Dedifferentiated amniotic fluid mesenchymal stem cell (primary cell): Measurements from ENCODE around the gene MPP3.
"Not testable (repeated sequence)": the region's sequence is repeated elsewhere in the genome, so short reads cannot be mapped to it uniquely, and the experiment has no call there.

ENCODE experiments used
- DNase-seq: peaks from one replicate; pipeline ENCODE4 v3.0.0-alpha.2; 2016; ENCODE audit errors: extremely low spot score

MPP3 gene, protein sequence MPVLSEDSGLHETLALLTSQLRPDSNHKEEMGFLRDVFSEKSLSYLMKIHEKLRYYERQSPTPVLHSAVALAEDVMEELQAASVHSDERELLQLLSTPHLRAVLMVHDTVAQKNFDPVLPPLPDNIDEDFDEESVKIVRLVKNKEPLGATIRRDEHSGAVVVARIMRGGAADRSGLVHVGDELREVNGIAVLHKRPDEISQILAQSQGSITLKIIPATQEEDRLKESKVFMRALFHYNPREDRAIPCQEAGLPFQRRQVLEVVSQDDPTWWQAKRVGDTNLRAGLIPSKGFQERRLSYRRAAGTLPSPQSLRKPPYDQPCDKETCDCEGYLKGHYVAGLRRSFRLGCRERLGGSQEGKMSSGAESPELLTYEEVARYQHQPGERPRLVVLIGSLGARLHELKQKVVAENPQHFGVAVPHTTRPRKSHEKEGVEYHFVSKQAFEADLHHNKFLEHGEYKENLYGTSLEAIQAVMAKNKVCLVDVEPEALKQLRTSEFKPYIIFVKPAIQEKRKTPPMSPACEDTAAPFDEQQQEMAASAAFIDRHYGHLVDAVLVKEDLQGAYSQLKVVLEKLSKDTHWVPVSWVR

DNA sequence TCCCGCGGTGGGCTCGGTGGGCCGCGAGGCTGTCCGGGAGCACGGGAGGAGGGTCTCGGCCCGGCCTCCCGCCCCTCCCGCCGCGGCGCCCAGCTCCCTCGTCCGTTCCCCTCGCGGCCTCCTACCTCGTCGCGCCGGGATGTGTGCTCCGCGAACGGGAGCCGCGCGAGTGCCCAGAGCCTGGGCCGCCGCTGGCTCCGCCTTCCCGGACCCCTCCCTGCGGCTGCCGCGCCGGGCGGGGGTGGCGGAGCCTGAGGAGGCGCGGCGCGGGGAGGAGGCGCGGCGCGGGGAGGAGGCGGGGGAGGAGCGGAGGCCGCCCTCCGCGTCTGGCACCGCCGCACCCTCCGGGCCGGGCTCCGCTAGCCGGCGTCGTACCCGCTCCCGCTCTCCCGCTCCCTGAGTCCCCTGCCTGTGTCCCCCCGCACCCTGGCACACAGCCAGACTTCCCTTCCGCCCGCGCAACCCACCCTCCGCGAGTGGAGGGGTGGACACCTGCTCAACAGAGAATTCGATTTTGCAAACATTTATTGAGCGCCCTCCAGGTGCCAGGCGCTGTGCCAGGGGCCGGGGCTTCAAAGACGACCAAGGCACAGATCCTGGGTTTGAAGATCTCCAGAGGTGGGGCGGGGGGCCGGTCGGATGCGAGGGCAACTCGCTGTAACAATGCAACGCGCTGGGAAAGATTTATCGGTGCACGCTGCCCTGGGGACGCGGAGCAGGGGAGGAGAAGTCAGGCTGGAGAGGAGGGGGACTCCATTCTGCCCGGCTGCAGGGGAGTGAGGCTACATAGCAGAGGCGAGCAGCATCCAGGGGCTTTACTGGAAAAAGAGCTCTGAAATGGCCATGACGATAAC, at the start of gene MPP3:
MPP3 (minus strand) TSS at position 171 of the 854 bp plus-strand sequence. CDS start 1,240 bp downstream, outside the sequence.
- DNase-seq, result peak; percentile 43

DNA sequence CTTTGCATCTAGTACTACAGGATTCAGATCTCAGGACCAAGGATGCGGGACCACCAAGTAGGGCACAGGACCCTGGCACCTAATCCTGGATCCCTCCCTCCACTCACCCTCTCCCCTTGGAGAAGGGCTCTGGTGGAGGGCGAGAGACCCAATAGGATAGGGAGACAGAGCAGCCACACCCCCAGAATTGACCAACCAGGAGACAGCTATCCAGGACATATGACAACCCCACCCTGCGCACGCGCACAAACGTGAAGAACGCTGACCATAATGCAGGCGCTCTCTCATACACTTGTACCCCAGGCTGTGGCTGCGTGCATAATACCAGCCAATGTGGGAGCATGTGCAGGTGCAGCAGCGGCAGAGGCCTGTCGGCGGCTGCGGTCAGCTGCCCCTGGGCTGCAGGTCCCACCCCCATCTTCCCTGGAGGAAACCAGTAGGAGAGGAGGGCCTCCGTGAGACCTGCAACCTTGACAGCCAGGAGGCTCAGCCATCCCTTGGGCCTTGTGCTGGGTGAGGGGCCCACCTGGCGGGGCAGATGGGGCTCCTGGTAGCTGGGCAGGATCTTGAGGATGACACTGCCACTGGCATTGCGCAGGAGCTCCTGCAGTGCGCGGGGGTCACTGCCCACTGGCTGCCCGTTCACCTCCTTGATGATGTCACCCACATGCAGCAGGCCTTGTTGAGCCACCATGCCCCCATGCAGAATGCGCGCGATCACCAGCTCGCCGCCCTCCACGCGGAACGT, 49.0 kb upstream of the MPP3 start:
- no peak for DNase-seq

DNA sequence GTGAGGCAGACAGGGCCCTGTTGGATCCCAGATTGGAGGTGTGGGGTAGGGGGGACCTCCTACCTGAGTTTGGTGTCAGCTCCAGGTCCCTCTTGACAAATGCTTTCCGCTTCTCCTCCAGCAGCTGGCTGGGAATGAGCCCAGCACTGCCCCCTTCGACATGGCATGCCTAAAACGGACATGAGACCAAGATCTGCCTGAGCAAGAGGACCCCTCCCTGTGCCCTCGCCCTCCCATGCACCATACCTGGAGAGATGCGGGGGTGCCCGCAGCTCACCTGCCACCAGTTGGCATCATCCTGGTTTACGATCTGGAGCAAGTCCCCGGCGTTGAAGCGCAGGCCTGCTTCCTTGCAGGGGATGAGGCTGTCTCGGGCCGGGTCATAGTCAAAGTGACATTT, 48.2 kb upstream of the MPP3 start:
- no peak for DNase-seq

DNA sequence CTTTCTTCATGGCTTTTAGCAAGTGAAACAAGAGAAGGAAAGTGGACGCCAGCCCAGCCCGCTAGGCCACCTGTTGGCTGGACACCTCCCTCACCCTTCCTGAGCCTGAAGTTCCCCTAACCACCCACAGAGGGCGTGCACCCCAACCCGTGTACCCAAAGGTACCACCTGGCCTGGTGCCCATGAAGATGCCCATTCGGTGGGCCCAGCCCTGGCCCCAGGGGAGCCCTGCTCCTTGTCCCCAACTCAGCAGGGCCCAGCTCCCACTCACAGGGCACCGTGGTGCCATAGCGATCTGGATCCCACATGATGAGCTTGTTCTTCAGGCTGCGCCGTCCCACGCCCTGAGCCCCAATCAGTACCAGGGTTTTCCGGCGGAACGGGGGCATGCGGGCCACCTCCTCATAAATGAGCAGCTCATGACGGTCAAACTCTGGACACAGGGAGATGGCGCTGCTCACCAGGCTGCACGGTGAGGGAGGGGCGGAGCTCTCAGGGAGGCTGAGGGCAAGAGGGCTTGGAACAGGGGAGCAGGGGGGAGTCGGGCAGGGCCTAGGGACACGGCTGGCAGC, 47.6 kb upstream of the MPP3 start:
- no peak for DNase-seq

DNA sequence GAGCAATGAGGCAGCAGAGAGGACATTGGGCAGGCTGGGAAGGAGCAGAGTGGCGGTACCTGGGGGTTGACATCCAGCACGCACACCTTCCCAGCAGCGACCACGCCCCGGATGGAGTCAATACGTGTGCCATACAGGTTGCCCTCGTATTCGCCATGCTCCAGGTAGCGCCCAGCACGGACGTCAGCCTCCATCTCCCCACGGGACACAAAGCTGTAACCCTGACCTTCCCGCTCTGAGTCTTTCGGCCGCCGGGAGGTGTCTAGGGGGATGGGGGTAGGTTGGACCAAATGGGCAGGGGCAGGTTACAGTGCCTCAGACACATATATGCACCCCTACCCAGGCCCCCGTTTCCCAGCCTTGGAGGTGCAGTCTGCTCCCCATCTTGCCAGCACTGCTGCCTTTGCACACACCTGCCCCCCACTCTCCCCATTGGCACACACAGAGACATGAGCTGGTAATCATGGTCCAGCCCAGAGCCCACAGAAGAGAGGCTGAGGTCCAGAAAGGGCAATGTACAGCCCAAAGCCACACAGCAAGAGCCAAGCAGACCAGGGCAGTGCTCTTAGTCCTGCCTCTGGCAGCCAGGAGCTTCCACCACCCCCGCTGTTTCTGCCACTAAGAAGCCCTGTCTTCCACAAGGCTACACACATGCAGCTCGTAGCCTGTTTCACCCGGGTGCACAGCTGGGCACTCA, 46.9 kb upstream of the MPP3 start:
- DNase-seq, result no peak

DNA sequence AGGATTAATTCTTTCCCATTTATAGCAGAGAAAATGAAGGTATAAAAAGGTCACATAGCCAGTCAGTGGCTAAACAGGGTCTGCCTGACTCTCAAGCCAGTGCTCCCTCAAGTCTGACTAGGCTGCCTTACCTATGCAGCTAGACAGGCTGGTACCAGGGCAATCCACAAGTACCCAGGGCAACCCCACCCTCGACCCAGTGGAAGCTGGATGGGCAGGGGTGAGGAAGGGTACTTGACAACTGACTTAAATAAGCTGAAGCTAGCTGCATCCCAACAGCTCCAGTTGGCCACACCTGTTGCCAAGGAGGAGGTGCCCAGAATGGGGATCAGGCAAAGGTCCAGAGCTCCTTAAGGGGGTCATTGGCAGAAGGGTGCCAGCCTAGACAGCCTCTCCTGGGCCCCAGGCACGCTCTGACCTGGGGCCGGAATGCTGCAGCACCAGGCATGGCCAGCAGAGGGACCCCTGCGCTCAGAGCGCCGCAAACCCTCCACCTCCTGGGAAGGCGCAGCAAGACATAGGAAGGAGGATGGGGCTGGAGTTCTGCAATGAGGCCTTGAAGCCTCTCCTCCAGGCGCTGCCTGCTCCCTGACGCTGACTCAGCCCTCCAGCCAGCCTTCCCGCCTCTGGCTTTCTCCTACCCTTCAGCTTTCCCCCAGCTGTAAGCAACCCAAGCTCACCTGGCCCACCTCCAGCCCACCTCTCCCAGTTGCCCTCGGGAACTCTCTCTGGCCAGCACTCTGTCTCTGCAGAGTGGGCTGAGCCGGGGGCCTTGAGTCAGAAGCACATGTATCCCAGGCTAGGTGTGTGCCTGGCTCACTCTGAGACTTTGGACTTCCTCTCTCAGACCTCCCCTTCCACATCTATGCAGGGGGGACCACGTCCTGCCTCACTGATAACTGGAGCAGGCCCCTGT, 45.6 kb upstream of the MPP3 start:
- DNase-seq, result peak; percentile 64

DNA sequence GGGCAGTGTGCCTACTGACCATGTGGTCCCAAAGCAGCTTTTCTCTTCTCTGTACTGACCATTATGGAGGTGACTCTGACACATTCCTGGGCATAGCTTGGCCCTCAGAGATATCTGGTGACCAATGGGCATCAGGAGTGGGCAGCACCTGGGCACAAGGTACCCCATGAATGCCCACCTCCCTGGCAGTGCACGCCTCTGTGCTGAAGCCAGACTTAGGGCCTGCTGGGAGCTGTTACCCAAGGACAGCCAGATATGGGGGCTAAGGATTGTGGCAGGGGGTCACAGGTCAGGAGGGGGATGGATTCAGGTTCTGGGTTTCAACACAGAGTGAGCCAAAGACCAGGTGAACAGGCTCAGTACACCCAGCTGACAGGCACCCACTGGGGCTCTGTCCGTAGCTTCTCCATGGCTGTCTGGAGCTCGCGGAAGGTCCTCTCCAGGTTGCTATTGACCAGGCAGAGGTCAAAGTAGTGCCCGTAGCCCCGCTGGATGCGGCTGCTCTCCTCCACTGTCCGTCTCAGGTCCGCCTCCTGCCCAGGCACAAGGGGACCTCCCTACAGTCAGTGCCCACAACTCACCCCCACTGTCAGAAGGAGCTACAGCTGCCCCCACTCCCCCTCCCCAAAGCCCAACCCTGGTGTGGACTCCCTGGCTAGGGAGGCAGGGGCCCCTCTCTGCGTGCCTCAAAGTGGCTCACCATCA, 44.7 kb upstream of the MPP3 start:
- no peak for DNase-seq

DNA sequence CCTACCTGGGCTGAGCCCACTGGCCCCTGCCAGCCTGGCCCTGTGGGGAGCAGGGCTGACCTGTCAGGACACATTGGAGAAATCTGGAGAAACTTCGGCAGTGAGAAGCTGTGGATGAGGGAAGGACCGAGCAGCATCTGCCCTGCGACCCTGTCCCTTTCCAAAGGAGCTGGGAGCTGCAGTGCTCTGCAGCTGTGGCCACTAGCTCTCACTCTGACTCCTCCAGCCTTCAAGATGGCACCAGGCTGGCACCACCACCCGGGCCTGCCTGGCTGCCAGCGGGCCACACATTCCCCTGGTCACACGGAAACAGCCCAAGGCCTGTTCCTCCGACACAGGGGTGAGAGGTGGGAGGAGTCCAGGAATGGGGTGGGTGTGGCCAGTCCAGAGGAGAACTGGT, 44.1 kb upstream of the MPP3 start:
- DNase-seq, result no peak

DNA sequence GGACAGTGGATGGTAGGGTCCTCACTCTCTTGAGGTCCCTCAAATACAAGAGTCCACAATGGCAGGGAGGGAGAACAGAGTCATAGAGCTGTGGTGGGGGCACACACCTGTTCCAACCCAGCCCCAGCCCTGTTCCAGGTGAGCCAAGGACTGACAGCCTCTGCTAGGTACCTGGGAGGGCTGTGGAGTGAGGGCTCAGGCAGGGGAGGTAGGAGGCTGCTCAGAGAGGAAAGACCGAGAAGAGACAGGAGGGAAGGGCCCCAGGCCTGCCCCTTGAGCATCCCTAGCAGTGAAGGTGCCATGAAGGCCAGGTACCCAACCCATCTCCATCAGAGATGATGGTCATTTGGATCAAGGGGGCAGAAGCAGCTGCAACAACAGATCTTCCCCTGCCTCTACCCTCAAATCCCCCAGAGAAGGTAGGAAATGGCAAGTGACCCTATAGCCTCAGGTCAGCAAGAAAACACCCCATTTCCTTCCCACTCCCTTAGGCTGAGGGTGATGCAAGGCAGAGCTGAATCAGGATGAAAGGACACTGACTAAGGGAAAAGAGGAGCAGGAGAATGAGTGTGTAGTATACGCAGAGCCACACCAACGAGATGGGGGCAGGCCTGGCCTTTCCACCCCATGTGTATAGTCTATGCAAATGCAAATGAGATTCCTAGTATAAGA, 42.7 kb upstream of the MPP3 start:
- DNase-seq, result no peak

DNA sequence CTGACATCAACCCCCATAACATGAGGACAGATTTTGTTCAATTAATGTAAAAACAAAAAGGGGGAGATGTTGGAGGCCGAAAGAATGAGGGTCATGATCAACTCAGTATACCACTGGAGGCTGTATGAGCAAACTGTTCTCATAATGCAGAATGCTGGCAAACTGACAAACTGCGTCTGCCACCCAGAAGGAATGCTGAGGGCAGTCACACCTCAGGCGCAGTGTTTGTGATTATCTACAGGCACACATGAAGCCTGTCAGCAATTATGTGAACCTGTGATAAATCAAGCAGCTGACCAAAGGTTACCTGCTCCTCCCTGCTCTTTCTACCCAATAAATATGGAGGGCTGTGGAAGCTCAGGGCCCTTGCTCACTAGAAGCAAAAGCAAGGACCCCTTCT, 41.3 kb upstream of the MPP3 start:
- DNase-seq, result no peak

DNA sequence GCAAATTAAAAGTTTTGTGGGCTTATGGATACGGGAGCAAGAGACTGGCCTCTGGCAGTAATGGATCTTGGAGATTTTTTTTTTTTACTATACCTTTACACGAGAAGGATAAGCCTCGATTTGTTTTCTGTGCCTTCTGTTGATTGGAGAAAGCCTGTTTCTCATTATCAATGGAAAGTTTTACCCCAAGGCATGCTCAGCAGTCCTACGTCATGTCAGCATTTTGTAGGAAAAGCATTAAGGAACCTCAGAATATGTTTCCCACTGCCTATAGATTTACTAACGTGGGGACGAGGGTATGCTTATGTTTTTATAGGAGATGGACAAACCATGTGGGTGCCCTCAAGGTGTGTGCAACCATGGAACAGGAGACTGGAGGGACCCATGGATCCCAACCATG, 40.9 kb upstream of the MPP3 start:
- no peak for DNase-seq

DNA sequence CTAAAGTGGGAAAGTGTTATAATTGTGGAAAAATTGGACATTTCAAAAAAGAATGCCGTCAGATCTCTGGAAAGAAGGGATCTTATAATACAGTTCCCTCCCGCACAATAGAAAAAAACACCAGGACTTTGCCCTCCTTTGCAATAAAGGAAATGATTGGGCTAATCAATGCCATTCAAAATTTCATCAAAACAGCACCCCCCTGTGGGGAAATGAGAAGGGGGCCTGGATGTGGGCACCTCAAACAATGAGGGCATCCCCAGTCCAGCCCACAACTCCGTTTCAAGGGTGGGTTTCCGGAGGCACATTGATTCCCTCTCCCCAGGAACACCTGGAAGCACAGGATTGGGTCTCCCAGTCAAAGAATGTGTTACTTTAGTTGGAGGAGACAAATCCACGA, 40.1 kb upstream of the MPP3 start:
- DNase-seq, result no peak

DNA sequence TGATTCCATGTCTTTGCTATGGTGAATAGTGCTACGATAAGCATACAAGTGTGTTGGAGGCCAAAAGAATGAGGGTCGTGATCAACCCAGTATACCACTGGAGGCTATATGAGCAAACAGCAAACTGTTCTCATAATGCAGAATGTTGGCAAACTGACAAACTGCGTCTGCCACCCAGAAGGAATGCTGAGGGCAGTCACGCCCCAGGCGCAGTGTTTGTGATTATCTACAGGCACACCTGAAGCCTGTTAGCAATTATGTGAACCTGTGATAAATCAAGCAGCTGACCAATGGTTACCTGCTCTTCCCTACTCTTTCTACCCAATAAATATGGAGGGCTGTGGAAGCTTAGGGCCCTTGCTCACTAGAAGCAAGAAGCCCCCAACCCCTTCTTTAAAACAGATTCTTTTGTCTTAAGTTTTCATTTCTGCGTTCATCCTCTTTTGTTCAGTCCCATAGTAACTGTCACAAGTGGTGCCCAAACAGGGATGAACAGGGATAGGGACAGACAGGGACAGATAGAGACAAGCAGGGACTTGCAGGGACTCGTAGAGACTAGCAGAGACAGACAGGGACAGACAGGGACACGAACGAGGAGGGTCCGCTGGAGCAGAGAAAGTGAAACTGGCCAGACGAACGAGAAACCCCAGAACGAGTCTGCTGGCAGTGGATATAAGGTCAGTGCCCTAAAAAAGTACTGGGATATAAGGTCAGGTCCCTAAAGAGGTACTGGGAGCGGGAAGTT, 39.2 kb upstream of the MPP3 start:
- DNase-seq, result no peak

DNA sequence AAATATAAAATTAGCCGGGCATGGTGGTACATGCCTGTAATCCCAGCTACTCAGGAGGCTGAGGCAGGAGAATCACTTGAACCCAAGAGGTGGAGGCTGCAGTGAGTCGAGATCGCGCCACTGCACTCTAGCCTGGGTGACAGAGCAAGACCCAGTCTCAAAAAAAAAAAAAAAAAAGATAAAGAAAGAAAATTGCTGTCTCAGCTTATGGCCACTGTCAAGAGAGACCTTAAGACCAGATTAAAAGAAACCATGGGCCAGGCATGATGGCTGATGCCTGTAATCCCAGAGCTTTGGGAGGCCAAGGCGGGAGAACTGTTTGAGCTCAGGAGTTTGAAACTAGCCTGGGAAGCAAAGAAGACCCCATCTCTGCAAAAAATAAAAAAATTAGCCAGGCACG, 36.1 kb upstream of the MPP3 start:
- not testable (repeated sequence) for DNase-seq

DNA sequence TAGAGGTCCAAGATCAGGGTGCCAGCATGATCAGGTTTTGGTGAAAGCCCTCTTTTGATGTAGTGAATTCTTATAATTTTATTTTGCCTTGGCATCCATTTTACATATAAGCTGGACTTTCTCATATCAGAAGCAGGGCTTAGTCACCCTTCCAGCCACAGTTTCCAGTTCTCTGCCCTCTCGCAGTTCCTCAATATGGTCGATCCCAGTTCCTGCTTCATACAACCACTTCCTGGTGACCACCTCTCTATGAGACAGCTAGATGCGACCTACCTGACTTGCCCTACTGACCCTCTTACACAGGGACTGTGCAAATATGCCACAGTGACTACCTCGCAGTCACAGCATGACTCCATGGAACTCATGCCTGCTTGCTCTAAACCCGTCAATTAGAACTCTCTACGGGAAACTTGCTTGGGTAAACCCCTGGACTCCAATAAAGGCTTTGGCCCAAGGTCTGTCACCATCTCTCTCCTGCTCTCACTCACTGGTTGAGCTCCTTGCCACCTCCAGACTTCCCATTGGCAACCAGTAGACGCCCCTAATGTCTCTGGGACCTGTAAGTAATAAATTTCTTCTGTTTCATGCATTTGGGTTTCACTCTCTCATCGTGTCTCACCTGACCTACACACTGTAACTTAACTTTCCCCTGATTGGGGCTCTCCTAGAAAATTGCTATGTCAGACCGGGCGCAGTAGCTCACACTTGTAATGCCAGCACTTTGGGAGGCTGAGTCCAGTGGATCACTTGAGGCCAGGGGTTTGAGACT, 35.5 kb upstream of the MPP3 start:
- no peak for DNase-seq

DNA sequence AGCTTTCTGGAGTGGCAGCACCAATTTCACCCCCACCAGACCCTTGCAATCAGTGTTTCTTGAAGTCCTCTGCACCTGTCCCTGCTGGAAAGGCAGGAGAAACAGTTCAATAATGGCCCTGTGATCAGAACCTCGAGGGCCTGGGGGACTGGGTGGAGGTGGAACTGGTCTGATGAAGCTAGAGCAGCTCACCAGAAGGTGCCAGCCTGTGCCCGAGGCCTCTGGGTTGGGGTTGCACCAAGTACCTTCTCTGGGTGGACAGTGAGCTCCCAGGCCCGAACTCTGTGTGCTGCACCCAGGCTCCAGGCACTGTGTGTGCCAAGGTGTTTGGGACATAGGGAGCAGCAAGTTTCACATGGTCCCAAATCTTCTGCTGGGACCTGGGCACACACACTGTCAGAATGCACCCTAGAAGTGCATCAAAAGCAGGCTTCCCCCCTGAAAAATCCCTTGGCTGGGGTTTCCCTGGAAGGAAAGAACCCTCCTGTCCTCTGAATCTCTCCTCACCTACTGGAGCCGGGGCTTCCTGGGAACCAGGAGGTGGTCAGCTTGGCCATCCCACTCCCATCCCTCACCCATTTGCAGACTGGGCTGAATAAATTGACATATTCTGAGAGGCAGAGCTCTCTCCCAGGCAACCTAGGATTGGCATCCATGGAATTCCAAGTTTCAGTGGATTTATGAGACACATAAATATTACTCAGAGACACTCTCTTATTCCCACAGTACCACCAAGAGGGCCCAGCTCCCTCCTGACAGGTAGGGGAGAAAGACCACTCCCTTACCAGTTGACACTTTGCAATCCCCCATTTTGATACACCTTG, 31.4 kb upstream of the MPP3 start:
- DNase-seq, result no peak
